Measurements from ENCODE around the gene TMIE. TPM values are rescaled to one million over a fixed set of nuclear protein-coding genes. Genes with fewer than 3 reads are reported as not detected.
A peak's percentile ranks its signal among the peaks of the same experiment; 100 is the strongest.

TMIE gene
- total and polyA plus RNA-seq, 4 donors: 0.32 to 0.71 (median 0.57) TPM

- Histone ChIP-seq H3K27ac (ENCODE audit: low read depth in 1 of 2, low read length in 1 of 2) (peak overlapping the region in 1 of 2 donors; percentile 55), H3K9me3 (ENCODE audit: control insufficient read depth in 4 of 4, insufficient read depth in 3 of 4, low read length in 3 of 4) (no peaks in the 10 kb centered on the region), H3K36me3 (ENCODE audit: control insufficient read depth in 4 of 4, insufficient read depth in 4 of 4, low read length in 4 of 4) (no peaks in the 10 kb centered on the region), H3K4me3 (no peak overlapping the region), H3K9ac (ENCODE audit: insufficient read depth in 1 of 2, low read length in 2 of 2) (no peak overlapping the region), H3K27me3 (ENCODE audit: control insufficient read depth in 3 of 3, insufficient read depth in 3 of 3, low read length in 2 of 3) (no peaks in the 10 kb centered on the region), H3K4me1 (ENCODE audit: control insufficient read depth in 5 of 5, insufficient read depth in 5 of 5, low read length in 5 of 5) (peaks cover 0 to 26% (median 11%) of the 10 kb centered on the region in 5 donors)
- no peak for DNase-seq
- no peak for TF ChIP-seq CTCF (IDR thresholded peaks at IDR 0.05; ENCODE audit: control extremely low read depth, extremely low read depth)
- ATAC-seq (ENCODE audit: insufficient read depth, low FRiP score): no peak
- WGBS, 2 donors: 91 to 93% methylated on average over 6 of the region's 6 CpGs
These were observed 36.8 kb upstream of the TMIE start for GRCh38 chr3:46664188-46664970.

GRCh38 chr3:46664971-46665762 lies 36.0 kb upstream of the TMIE start:
- H3K4me3 ChIP-seq: no peak overlapping the region
- no peak for ATAC-seq (ENCODE audit: insufficient read depth, low FRiP score)
- WGBS, 2 donors: 77 to 86% methylated on average over 23 of the region's 23 CpGs
- peak overlapping the region in 1 of 2 donors; percentile 55 for H3K27ac ChIP-seq (ENCODE audit: low read depth in 1 of 2, low read length in 1 of 2)
- no peak overlapping the region for H3K9ac ChIP-seq (ENCODE audit: insufficient read depth in 1 of 2, low read length in 2 of 2)
- no peak for TF ChIP-seq CTCF (IDR thresholded peaks at IDR 0.05; ENCODE audit: control extremely low read depth, extremely low read depth)
- DNase-seq: no peak
- H3K27me3 ChIP-seq (ENCODE audit: control insufficient read depth in 3 of 3, insufficient read depth in 3 of 3, low read length in 2 of 3): no peaks in the 10 kb centered on the region
- no peaks in the 10 kb centered on the region for H3K9me3 ChIP-seq (ENCODE audit: control insufficient read depth in 4 of 4, insufficient read depth in 3 of 4, low read length in 3 of 4)
- H3K36me3 ChIP-seq (ENCODE audit: control insufficient read depth in 4 of 4, insufficient read depth in 4 of 4, low read length in 4 of 4): no peaks in the 10 kb centered on the region
- peaks cover 0 to 26% (median 11%) of the 10 kb centered on the region in 5 donors for H3K4me1 ChIP-seq (ENCODE audit: control insufficient read depth in 5 of 5, insufficient read depth in 5 of 5, low read length in 5 of 5)

- WGBS, 2 donors: 87 to 96% methylated on average over 9 of the region's 9 CpGs
- Histone ChIP-seq H3K4me3 (no peak overlapping the region), H3K36me3 (ENCODE audit: control insufficient read depth in 4 of 4, insufficient read depth in 4 of 4, low read length in 4 of 4) (peaks cover 0 to 2% (median 0%) of the 10 kb centered on the region in 4 donors), H3K27me3 (ENCODE audit: control insufficient read depth in 3 of 3, insufficient read depth in 3 of 3, low read length in 2 of 3) (no peaks in the 10 kb centered on the region), H3K9ac (ENCODE audit: insufficient read depth in 1 of 2, low read length in 2 of 2) (no peak overlapping the region), H3K9me3 (ENCODE audit: control insufficient read depth in 4 of 4, insufficient read depth in 3 of 4, low read length in 3 of 4) (no peaks in the 10 kb centered on the region), H3K4me1 (ENCODE audit: control insufficient read depth in 5 of 5, insufficient read depth in 5 of 5, low read length in 5 of 5) (peaks cover 0 to 24% (median 11%) of the 10 kb centered on the region in 5 donors), H3K27ac (ENCODE audit: low read depth in 1 of 2, low read length in 1 of 2) (peak overlapping the region in 1 of 2 donors; percentile 17)
- no peak for DNase-seq
- ATAC-seq (ENCODE audit: insufficient read depth, low FRiP score): no peak
- no peak for TF ChIP-seq CTCF (IDR thresholded peaks at IDR 0.05; ENCODE audit: control extremely low read depth, extremely low read depth)
These were observed 35.3 kb upstream of the TMIE start for GRCh38 chr3:46665763-46666452.
